GM18508 (cell line): ENCODE data around the gene MDFI.

Experiments used
- ATAC-seq: cut with Tn5 transposase; IDR thresholded peaks from one replicate; pipeline ENCODE4 v1.9.1; 2021; ENCODE audit warnings: moderate number of reproducible peaks; ENCODE audit not compliant: insufficient read depth, unreplicated experiment

MDFI gene

GRCh38 chr6:41630946-41631345 is 7.3 kb upstream of the MDFI start:
- no peak for ATAC-seq

DNA sequence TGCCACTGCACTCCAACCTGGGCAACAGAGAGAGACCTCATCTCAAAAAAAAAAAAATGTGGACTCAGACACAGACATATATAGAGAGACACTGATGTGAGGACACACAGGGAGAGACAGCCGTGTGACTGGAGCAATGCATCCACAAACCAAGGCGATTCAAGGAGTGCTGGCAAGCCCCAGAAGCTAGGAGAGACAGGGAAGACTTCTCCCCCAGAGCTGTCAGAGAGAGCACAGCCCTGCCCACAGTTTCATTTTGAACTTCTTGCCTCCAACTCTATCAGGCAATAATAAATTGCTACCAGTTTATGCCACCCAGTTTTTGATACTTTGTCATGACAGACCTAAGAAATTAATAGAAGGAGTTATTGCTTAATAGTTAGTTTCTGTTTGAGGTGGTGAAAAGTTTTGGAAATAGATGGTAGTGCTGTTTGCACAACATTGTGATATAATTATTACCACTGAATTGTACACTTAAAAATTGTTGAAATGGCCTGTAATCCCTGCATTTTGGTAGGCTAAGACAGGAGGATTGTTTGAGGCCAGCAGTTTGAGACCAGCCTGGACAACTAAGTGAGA is 5.1 kb upstream of the MDFI start:
- no peak for ATAC-seq

- no peak for ATAC-seq
These were observed 3.6 kb upstream of the MDFI start for GRCh38 chr6:41634657-41635056.

GRCh38 chr6:41635365-41635764 is 2.9 kb upstream of the MDFI start:
- no peak for ATAC-seq

DNA sequence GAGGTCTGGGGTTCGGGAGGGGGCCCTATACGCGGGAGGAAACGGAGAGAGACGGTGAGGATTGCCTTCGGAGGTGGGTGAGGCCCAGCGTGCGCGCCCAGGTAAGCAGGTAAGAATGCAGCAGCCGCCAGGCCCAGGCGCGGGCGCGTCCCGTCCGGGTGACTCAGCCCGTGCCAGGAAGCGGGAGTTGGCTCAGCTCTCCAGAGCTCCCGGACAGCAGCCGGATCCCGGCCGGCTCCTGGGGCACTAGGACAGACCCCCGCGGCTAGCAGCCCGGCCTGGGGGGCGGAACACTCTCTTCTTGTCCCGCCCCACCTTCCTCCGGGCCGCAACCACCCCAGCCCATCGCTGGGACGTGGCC is 1.5 kb upstream of the MDFI start:
- ATAC-seq = no peak

DNA sequence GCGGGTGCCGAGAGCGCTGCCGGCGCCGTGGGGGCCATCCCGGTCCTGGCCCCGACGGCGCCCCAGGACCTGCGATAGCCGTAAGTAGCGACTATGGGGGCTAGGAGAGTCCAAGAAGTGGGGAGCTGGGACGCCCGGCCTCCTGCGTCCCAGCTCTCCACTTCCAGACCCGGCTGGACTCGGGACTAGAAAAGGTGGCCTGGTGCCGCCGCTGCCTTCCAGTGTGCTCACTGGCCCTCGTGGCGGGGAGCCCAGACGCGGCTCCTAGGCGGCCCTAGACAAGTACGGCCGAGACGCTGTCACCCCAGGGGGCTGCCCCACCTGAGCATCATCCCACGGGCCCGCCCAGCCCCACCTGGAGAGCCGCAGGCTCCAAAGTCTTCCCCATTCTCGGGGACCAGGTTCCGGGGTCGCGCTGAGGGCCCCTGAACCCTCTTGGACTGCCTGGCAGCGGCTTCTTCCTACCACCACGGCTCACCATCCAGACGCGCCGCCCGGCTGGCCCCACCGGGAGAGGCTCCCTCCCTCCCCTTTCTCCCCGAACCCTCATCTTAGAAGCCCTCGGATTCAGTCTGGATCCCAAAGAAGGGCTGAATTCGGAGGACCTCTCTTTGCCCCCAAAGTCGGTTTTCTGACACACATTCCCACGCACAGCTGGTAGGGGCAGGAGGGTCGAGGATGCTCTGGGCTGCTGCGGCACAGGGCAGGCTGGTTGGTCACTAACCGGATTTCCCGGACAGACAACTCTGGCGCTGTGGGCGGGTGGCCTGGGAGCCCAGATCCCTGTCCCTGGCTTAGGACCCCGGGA is 870 bp upstream of the MDFI start:
- ATAC-seq = no peak

GRCh38 chr6:41638935-41639808 is 904 bp downstream of the MDFI start:
- ATAC-seq = no peak

GRCh38 chr6:41639809-41640371 is 1.6 kb downstream of the MDFI start:
- no peak for ATAC-seq

DNA sequence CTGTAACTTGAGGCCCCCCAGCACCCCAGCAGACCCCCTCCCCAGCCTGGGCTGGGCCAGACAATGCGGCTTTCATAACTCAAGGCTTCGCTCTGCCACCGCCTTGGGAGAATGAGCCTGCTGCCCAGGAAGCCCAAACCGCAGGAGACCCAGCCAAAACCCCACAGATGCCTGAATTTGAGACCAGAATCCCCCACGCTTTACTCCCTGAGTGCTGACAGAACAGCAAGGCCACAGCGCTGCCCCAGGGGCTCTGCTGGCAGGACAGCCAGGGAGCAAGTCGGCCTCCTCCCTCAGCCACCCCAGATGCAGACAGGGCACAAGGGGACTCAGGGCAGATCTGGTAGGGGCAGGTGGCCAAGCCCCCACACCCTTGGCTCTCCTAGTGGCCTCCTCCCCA is 2.2 kb downstream of the MDFI start:
- ATAC-seq = no peak

DNA sequence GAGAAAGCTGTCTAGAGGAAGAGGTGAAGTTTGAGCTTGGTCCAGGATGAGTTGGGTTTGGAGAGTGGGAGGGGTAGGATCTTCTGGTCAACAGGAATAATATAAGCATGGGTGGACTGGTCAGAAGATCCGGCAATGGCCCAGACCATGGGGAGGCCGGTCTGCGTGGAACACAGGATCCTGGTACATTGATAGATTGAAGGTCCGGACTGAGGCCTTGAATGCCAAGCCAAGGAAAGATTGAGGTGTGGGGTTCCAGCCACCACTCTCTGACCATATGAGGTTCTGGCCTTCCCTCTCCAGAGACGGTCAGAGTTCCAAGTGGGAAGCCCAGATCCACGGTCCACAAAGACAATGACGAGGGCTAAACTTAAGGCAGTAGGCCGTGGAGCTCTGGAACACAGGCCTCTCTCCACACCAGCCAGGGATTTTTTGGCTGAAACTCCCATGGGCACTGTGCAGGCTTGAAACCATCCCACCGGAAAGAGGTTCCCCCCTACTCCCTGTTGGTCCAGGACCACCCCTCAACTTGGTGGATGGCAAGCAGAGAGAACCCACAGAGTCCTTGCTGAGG is 3.2 kb downstream of the MDFI start:
- no peak for ATAC-seq

GRCh38 chr6:41642090-41642959 is 4.1 kb downstream of the MDFI start:
- no peak for ATAC-seq

DNA sequence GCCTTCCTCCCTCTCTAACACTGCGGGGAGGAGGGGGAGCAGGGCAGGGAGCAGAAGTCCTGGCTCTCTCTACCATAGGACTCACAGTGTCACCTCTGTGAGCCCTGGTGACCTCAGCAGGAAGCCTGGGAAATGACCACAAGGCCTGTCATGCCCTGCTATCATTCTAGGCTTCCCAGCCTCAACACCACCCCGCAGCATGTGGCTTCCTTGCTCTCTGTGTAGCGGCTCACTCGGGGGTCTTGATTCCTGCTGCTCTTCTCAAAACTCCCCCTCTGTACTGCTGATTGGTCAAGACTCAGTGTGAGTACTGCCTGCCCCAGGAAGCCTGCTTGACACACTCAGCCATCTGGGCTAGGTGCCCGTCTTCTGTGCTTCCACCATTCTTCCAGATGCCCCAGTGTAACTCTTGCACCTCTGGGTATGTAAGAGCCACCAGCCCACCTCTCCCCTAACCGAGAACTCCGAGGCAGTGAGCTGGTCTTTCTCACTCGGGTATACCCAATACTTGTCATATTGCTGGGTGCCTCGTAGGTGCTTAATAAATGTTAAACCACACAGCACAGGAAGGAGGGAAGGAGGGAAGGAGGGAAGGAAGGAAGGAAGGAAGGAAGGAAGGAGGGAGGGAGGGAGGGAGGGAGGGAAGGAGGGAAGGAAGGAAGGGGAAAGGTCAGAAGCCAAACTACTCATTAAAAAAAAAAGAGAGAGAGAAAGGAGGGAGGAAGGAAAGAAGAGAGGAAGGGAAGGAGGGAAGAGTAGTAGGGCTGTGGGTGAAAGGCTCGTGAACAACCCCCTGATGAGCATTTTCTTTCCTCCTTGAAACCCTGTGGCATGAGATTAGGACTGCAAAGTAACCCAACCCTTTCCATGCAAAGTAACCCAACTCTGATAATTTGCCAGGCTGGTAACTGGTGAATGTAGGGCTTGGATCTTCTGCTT is 5.0 kb downstream of the MDFI start:
- no peak for ATAC-seq

GRCh38 chr6:41643899-41644269 is 5.6 kb downstream of the MDFI start:
- no peak for ATAC-seq

GRCh38 chr6:41644297-41644879 is 6.1 kb downstream of the MDFI start:
- no peak for ATAC-seq

DNA sequence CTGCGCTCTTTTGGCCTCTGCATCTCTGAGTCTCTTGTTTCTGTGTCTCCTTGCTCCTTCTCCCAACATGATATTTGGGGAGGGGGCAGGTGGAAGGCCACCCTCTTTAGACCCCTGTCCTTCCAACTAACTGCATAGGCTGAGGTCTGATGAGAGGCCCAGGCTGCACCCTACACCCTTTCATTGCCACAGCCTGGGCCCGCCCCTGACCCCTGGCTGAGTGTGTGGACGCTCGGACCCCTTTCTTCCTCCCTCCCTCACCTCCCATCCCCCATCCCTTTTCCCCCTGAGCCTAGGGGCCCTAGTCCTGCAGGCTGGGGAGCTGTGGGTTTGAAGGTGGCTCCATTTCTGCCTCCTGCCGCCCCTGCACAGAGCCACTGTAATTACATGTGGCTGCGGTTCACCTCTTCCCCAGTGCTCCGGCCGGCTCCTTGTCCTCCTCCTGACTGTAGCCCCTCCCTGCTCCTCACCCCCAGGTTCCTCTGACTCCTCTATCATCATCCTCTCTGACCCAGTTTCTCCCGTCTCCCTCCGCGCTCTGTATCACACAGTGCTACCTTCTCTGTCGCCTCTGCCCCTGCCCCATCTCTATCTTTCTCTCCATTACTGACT is 6.8 kb downstream of the MDFI start:
- no peak for ATAC-seq

- no peak for ATAC-seq
These were observed 7.9 kb downstream of the MDFI start for GRCh38 chr6:41646026-41646795.

DNA sequence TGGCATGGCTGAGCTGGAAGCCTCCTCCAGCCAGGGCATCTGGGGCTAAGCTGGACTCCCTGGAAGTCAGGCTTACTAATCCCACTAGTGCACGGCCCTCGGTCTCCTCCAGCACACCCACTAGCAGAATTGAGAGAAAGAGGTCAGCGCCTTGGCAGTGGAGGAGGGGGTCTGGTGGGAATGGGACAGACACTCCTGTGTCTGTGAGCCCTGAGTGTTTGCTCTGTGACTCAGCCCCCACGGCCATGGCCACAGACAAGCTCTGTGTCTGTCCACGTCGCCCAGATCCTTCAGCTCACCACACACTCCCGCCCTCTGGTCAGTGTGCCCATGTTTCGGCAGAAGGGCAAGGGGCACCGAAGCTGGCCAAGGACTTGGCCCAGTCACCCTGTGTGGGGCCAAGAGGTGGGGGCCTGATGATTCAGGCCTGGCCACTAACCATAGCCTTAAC is 8.8 kb downstream of the MDFI start:
- no peak for ATAC-seq
